Endothelial cell of umbilical vein (primary cell): ENCODE data around the gene PARD3B.

Source experiments
- CTCF ChIP-seq, 2 donors: IDR thresholded peaks; 1 replicate in 1 of 2; 2 replicates in 1 of 2; pipeline ENCODE4 v1.5.1; 2011; ENCODE audit warnings: low read length in 2 of 2, mild to moderate bottlenecking in 2 of 2, moderate library complexity in 2 of 2, control low read depth in 1 of 2, inconsistent platforms in 1 of 2, low read depth in 1 of 2; ENCODE audit not compliant: insufficient read depth in 1 of 2; ENCODE audit errors: extremely low read depth in 1 of 2
- EZH2 ChIP-seq: IDR thresholded peaks from 2 replicates; pipeline ENCODE4 v1.6.1; 2012; ENCODE audit warnings: borderline replicate concordance, low read depth, mild to moderate bottlenecking, moderate library complexity, low read length, inconsistent platforms; ENCODE audit not compliant: severe bottlenecking
- MAX ChIP-seq: IDR thresholded peaks from 2 replicates; pipeline ENCODE4 v1.6.1; 2011; ENCODE audit not compliant: insufficient read depth, insufficient read length
- POLR2A ChIP-seq: IDR thresholded peaks from 2 replicates; pipeline ENCODE4 v1.6.1; 2012; ENCODE audit warnings: low read depth, mild to moderate bottlenecking, control low read depth, low read length

DNA sequence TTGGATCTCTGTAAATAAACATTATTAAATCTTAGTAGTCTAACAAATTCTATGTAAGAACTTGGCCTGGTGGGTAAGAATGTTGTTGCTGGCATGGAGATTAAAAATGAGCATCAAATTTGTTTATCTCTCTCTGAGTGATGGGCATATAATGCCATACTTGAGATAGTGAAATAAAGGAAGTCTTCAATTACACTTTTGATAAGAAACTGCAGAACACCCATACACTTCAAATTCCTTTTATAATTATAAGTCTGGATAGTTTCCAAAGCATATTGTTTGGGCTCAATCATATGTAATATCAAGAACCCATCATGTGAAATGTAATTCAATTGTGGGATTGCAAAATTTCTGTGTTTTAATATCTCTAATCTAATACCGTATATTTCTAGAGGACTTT is 47.4 kb upstream of the PARD3B start:
- TF ChIP-seq POLR2A (no peak), CTCF (IDR thresholded peaks at IDR 0.05; ENCODE audit: extremely low read depth in 1 of 2, insufficient read depth in 1 of 2, low read depth in 1 of 2, low read length in 2 of 2) (no peak), MAX (no peak), EZH2 (no peak)
